GM18861 (cell line): ENCODE results near the gene GDPD3.

Experiments used
- ATAC-seq: cut with Tn5 transposase; IDR thresholded peaks from one replicate; pipeline ENCODE4 v1.9.1; 2021; ENCODE audit not compliant: unreplicated experiment

GDPD3 gene

DNA sequence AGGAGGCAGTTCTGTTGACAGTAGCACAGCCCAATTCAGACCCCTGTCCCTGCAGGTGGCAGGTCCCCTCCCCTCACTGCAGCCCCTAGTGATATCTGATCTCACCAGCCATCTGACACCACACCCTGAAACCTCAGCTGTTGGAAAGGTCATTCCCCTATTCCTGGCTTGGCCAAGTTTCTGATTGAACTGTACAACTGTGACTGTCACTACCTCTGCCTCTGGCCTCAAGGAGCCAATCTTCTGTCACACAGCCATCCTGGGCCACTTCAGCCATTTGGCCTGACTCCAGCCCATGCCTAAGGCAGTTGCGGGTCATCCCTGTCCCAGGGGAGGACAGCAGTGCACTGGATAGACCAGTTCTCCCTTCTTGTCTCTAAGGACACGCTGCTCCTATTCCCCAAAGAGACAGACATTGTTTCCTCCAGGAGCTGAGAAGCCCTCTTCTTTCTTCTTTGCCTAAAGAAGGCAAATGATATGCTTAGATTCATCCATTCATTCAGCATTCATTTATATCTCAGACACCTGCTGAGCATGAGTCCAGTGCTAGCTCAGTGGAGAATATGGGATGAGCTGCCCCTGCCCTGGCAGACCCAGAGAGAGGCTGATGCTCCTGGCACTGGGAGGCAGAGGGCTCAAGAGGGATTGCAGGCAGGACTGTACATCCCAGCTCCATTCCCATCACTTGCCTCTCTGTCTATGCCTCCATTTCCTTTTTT, 52.3 kb downstream of the GDPD3 start:
- no peak for ATAC-seq

DNA sequence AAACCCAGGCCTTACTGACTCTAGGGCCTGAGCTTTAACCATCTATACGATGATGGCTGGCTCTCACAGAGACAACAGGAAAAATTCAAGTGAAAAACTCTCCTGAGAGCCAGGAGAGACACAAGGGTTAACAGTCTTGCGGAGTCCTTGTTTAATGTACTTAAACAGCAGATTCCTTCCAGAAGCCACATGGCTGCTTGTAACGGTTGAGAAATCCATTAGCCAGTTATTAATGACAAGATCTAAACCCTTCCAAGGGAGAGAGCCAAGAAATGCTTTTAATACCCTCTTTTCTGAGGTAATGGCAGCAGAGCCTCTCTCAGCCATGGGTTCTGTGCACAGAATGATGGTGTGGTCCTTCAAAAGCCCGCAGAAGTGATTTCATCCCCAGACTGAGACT, 53.0 kb downstream of the GDPD3 start:
- no peak for ATAC-seq

DNA sequence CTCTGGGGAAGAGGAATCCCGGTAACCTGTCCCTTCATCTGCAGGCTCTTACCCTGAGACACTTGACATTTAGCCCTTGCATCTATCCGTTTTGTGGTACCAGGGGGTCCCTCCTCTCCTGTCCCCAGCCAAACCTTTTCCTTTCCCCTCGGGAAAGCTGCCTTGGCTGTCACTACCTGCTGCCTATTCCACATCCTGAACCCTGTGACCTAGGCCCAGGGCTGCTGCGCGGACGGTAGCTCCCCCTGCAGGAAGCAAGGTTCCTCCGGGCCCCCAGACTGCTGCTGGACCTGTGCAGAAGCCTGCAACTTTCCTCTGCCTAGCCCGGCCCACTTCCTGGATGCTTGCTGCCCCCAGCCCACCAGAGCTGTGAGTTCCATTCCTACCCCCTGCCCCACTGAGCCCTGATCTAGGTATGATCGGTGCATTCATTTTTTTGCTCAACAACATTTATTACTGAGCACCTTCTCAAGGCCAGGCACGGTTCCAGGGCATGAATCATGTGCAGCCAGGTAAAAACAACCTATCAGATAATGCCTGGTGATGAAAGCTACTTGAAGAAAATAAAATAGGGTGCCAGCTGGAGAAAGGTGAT, 58.3 kb downstream of the GDPD3 start:
- no peak for ATAC-seq
